NCI-H2107 (cell line): ENCODE data around the gene KRIT1.
"Not testable (repeated sequence)": the region's sequence is repeated elsewhere in the genome, so short reads cannot be mapped to it uniquely, and the experiment has no call there.

ENCODE experiments used
- DNase-seq: peaks from one replicate; lab custom pipeline; 2025; lab: John Stamatoyannopoulos, UW

Gene KRIT1

GRCh38 chr7:92246360-92247101 is 817 bp upstream of the KRIT1 start:
- no peak for DNase-seq

- no peak for DNase-seq
These were observed 767 bp downstream of the KRIT1 start for GRCh38 chr7:92244808-92245486.

GRCh38 chr7:92242972-92243371 is 2.7 kb downstream of the KRIT1 start:
- DNase-seq, result no peak

GRCh38 chr7:92230547-92230946 is 15.2 kb downstream of the KRIT1 start:
- no peak for DNase-seq

GRCh38 chr7:92228742-92229141 is 17.0 kb downstream of the KRIT1 start:
- no peak for DNase-seq

GRCh38 chr7:92228100-92228499 is 17.6 kb downstream of the KRIT1 start:
- no peak for DNase-seq

GRCh38 chr7:92226981-92227380 is 18.7 kb downstream of the KRIT1 start:
- no peak for DNase-seq

GRCh38 chr7:92221766-92222165 is 23.9 kb downstream of the KRIT1 start:
- no peak for DNase-seq

- no peak for DNase-seq
These were observed 39.0 kb downstream of the KRIT1 start for GRCh38 chr7:92206672-92207071.

- no peak for DNase-seq
These were observed 39.7 kb downstream of the KRIT1 start for GRCh38 chr7:92205987-92206386.

GRCh38 chr7:92200791-92201190 is 44.9 kb downstream of the KRIT1 start:
- no peak for DNase-seq

GRCh38 chr7:92192326-92192725 is 53.4 kb downstream of the KRIT1 start:
- DNase-seq, result no peak

GRCh38 chr7:92189246-92189645 is 56.5 kb downstream of the KRIT1 start:
- DNase-seq, result not testable (repeated sequence)

- DNase-seq, result not testable (repeated sequence)
These were observed 61.4 kb downstream of the KRIT1 start for GRCh38 chr7:92184294-92184693.

GRCh38 chr7:92178928-92179924 is 66.5 kb downstream of the KRIT1 start, which contains the start of gene LRRD1:
TSS of gene LRRD1 (minus strand) at chr7:92179142. CDS start at chr7:92165202, 13,940 bp downstream.
- peak; percentile 34 for DNase-seq

- DNase-seq, result no peak
These were observed 68.4 kb downstream of the KRIT1 start for GRCh38 chr7:92177362-92177761.

- not testable (repeated sequence) for DNase-seq
These were observed 76.2 kb downstream of the KRIT1 start for GRCh38 chr7:92169529-92169928.

GRCh38 chr7:92161271-92161670 is 84.4 kb downstream of the KRIT1 start:
- DNase-seq, result no peak

- no peak for DNase-seq
These were observed 86.8 kb downstream of the KRIT1 start for GRCh38 chr7:92158660-92159575.

- no peak for DNase-seq
These were observed 88.7 kb downstream of the KRIT1 start for GRCh38 chr7:92156990-92157389.

- no peak for DNase-seq
These were observed 90.5 kb downstream of the KRIT1 start for GRCh38 chr7:92155108-92155739.
